Uterus (tissue), 4 donors: ENCODE measurements around the gene DGLUCY. TPM values are rescaled to one million over a fixed set of nuclear protein-coding genes. Genes with fewer than 3 reads are reported as not detected.

Source experiments
- DNase-seq, 2 donors: peaks; one replicate each; pipeline ENCODE4 v3.0.0-alpha.2; 2019 to 2020
- H3K27ac ChIP-seq, 2 donors: fragments of 200-600 bp; sonication (generic); 1 replicate in 1 of 2; 2 replicates in 1 of 2; pipeline ENCODE4 v1.5.1; 2016 to 2018
- H3K27me3 ChIP-seq, 2 donors: fragments of 200-600 bp; sonication (generic); one replicate each; pipeline ENCODE4 v1.5.1; 2018 to 2019; ENCODE audit warnings: control low read depth in 1 of 2
- H3K36me3 ChIP-seq, 2 donors: fragments of 200-600 bp; sonication (generic); one replicate each; pipeline ENCODE4 v1.5.1; 2019; ENCODE audit warnings: control low read depth in 1 of 2
- H3K4me1 ChIP-seq, 2 donors: fragments of 200-600 bp; sonication (generic); one replicate each; pipeline ENCODE4 v1.5.1; 2018 to 2019; ENCODE audit warnings: control low read depth in 1 of 2
- H3K4me3 ChIP-seq, 2 donors: fragments of 200-600 bp; sonication (generic); 1 replicate in 1 of 2; 2 replicates in 1 of 2; pipeline ENCODE4 v1.5.1; 2018 to 2019; ENCODE audit warnings: mild to moderate bottlenecking in 1 of 2
- H3K9me3 ChIP-seq, 2 donors: fragments of 200-600 bp; sonication (generic); one replicate each; pipeline ENCODE4 v1.5.1; 2019; ENCODE audit warnings: control low read depth in 1 of 2
- CTCF ChIP-seq, 4 experiments: fragments of 200-600 bp in 2 of 4; fragments of 450-650 bp in 2 of 4; sonication (generic) in 2 of 4; IDR thresholded peaks; one replicate each; pipeline ENCODE4 v1.5.1; 2016 to 2019; ENCODE audit warnings: antibody characterized with exemption in 4 of 4, mild to moderate bottlenecking in 2 of 4, moderate library complexity in 1 of 4
- POLR2A ChIP-seq, 2 donors: fragments of 450-650 bp; IDR thresholded peaks; one replicate each; pipeline ENCODE4 v1.6.1; 2016; ENCODE audit warnings: antibody characterized with exemption in 2 of 2, mild to moderate bottlenecking in 1 of 2, moderate library complexity in 1 of 2
- intact Hi-C: fragments of 100-400 bp; cut with DNase I; formaldehyde crosslinking; loops from one replicate; pipeline ENCODE4 v1.15.1; 2023; ENCODE audit warnings: low total_unique reads
- total RNA-seq, 4 donors: library from RNA; depleted of rRNA in 3 of 4; stranded (reverse); fragments of >200 nt in 3 of 4; gene quantifications; one replicate each; pipeline versions ENCODE4 v1.1.0 to v1.2.4, GENCODE V29; 2014 to 2023
- donor health status: DM: yes; HTN: yes; CAD: no.

The DGLUCY gene
- total RNA-seq, 4 donors from 2014 or later, result 14.7 to 81.5 (median 61.6) TPM

DNA sequence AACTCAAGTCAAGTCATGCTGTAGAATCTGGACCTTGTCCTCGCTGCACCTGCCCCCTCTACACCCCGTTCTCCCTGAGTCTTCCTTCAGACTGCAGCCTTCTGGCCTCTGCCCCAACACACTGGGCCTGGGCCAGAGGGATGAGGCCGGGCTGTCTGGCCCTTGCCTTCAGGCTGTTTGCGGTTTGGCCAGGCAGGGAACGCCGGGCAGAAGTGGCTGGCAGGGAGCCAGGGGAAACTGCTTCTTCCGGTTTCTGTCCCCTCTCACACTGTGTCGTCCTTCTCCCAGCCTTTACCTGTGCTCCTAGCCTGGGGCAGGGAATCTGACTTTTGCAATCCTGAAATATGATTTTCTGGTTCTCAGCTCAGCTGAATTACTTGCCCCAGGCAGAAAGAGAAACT, 13.5 kb downstream of the DGLUCY start:
- Histone ChIP-seq H3K9me3 (no peaks in the 10 kb centered on the region), H3K27ac (no peak overlapping the region), H3K27me3 (no peaks in the 10 kb centered on the region), H3K36me3 (no peaks in the 10 kb centered on the region), H3K4me3 (no peak overlapping the region), H3K4me1 (no peaks in the 10 kb centered on the region)
- intact Hi-C loops, result no loop called here
- no peak for DNase-seq
- no peak for TF ChIP-seq CTCF (IDR thresholded peaks at IDR 0.05)
- no peak for TF ChIP-seq POLR2A (IDR thresholded peaks at IDR 0.05)

- H3K4me3 ChIP-seq, result no peak overlapping the region
- DNase-seq, result no peak
- H3K36me3 ChIP-seq, result no peaks in the 10 kb centered on the region
- no peaks in the 10 kb centered on the region for H3K27me3 ChIP-seq
- H3K4me1 ChIP-seq, result no peaks in the 10 kb centered on the region
- H3K27ac ChIP-seq, result no peak overlapping the region
- TF ChIP-seq CTCF (IDR thresholded peaks at IDR 0.05), result no peak
- no peak for TF ChIP-seq POLR2A (IDR thresholded peaks at IDR 0.05)
- intact Hi-C loops, result no loop called here
- H3K9me3 ChIP-seq, result no peaks in the 10 kb centered on the region
Measured at GRCh38 chr14:91127924-91128323, 14.1 kb downstream of the DGLUCY start.

- Histone ChIP-seq H3K4me1 (no peaks in the 10 kb centered on the region), H3K9me3 (no peaks in the 10 kb centered on the region), H3K4me3 (no peak overlapping the region), H3K27ac (no peak overlapping the region), H3K27me3 (no peaks in the 10 kb centered on the region), H3K36me3 (no peaks in the 10 kb centered on the region)
- no peak for DNase-seq
- intact Hi-C loops, result no loop called here
- TF ChIP-seq POLR2A (IDR thresholded peaks at IDR 0.05), result no peak
- no peak for TF ChIP-seq CTCF (IDR thresholded peaks at IDR 0.05)
Measured at GRCh38 chr14:91128699-91129098, 14.8 kb downstream of the DGLUCY start.

GRCh38 chr14:91129261-91129660, 15.4 kb downstream of the DGLUCY start:
- intact Hi-C loops, result no loop called here
- H3K27ac ChIP-seq, result no peak overlapping the region
- no peak for TF ChIP-seq CTCF (IDR thresholded peaks at IDR 0.05)
- TF ChIP-seq POLR2A (IDR thresholded peaks at IDR 0.05), result no peak

DNA sequence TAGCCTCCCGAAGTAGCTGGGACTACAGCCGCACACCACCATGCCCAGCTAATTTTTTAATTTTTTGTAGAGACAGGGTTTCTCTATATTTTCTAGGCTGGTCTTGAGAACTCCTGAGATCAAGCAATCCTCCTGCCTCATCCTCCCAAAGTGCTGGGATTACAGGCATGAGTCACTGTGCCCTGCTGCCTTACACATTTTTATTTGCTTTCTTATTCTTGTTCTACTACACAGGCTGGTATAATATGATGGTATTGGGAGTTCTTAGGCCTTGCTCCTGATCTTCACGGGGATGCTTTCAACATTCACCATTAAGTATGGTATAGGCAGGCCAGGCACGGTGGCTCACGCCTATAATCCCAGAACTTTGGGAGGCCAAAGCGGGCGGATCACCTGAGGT, 21.2 kb downstream of the DGLUCY start:
- no peaks in the 10 kb centered on the region for H3K4me1 ChIP-seq
- no peak for DNase-seq
- H3K27ac ChIP-seq, result no peak overlapping the region
- intact Hi-C loops, result no loop called here
- no peaks in the 10 kb centered on the region for H3K36me3 ChIP-seq
- no peaks in the 10 kb centered on the region for H3K9me3 ChIP-seq
- no peak for TF ChIP-seq CTCF (IDR thresholded peaks at IDR 0.05)
- no peak for TF ChIP-seq POLR2A (IDR thresholded peaks at IDR 0.05)
- no peak overlapping the region for H3K4me3 ChIP-seq
- H3K27me3 ChIP-seq, result no peaks in the 10 kb centered on the region

More at GRCh38 chr14:91129261-91129660, 15.4 kb downstream of the DGLUCY start:
- Histone ChIP-seq H3K4me1 (no peaks in the 10 kb centered on the region), H3K9me3 (no peaks in the 10 kb centered on the region), H3K36me3 (no peaks in the 10 kb centered on the region), H3K27me3 (no peaks in the 10 kb centered on the region), H3K4me3 (no peak overlapping the region)
- no peak for DNase-seq
